Measurements from ENCODE around the gene HPS4.
A peak's percentile ranks its signal among the peaks of the same experiment; 100 is the strongest.

Gene HPS4

GRCh38 chr22:26464312-26464711, 19.3 kb downstream of the HPS4 start:
- DNase-seq (ENCODE audit: low spot score), result no peak

GRCh38 chr22:26463688-26464087, 19.9 kb downstream of the HPS4 start:
- DNase-seq (ENCODE audit: low spot score), result no peak

GRCh38 chr22:26463101-26463661, 20.4 kb downstream of the HPS4 start:
- DNase-seq (ENCODE audit: low spot score), result no peak

- DNase-seq (ENCODE audit: low spot score), result no peak
These were observed 20.9 kb downstream of the HPS4 start for GRCh38 chr22:26462641-26463040.

- no peak for DNase-seq (ENCODE audit: low spot score)
These were observed 21.5 kb downstream of the HPS4 start for GRCh38 chr22:26462051-26462450.

- DNase-seq (ENCODE audit: low spot score), result peak; percentile 38
These were observed 22.3 kb downstream of the HPS4 start for GRCh38 chr22:26461188-26461810.

GRCh38 chr22:26460202-26460601, 23.4 kb downstream of the HPS4 start:
- DNase-seq (ENCODE audit: low spot score), result no peak

GRCh38 chr22:26457661-26458272, 25.8 kb downstream of the HPS4 start:
- no peak for DNase-seq (ENCODE audit: low spot score)

- DNase-seq (ENCODE audit: low spot score), result no peak
These were observed 29.6 kb downstream of the HPS4 start for GRCh38 chr22:26453812-26454500.

GRCh38 chr22:26453216-26453615, 30.4 kb downstream of the HPS4 start:
- DNase-seq (ENCODE audit: low spot score), result no peak

- DNase-seq (ENCODE audit: low spot score), result no peak
These were observed 31.2 kb downstream of the HPS4 start for GRCh38 chr22:26452236-26453016.

- no peak for DNase-seq (ENCODE audit: low spot score)
These were observed 33.0 kb downstream of the HPS4 start for GRCh38 chr22:26450453-26451185.

- DNase-seq (ENCODE audit: low spot score), result no peak
These were observed 34.6 kb downstream of the HPS4 start for GRCh38 chr22:26448941-26449340.

- no peak for DNase-seq (ENCODE audit: low spot score)
These were observed 35.2 kb downstream of the HPS4 start for GRCh38 chr22:26448334-26448733.

- DNase-seq (ENCODE audit: low spot score), result no peak
These were observed 35.8 kb downstream of the HPS4 start for GRCh38 chr22:26447584-26448329.

GRCh38 chr22:26446808-26447515, 36.6 kb downstream of the HPS4 start:
- DNase-seq (ENCODE audit: low spot score), result no peak

- no peak for DNase-seq (ENCODE audit: low spot score)
These were observed 37.9 kb downstream of the HPS4 start for GRCh38 chr22:26445577-26446275.

- DNase-seq (ENCODE audit: low spot score), result no peak
These were observed 38.8 kb downstream of the HPS4 start for GRCh38 chr22:26444777-26445176.

- DNase-seq (ENCODE audit: low spot score), result no peak
These were observed 39.5 kb downstream of the HPS4 start for GRCh38 chr22:26443901-26444690.
